Inflammatory macrophage treated with lipopolysaccharide for 4 hours (primary cell): ENCODE measurements around the gene TRIM50.
"Not testable (repeated sequence)": the region's sequence is repeated elsewhere in the genome, so short reads cannot be mapped to it uniquely, and the experiment has no call there.

Experiments used
- DNase-seq: peaks from one replicate; pipeline ENCODE4 v3.0.0-alpha.2; 2020

Gene TRIM50

GRCh38 chr7:73349763-73350162 is 21.9 kb upstream of the TRIM50 start:
- no peak for DNase-seq

GRCh38 chr7:73345951-73346350 is 18.1 kb upstream of the TRIM50 start:
- no peak for DNase-seq

- no peak for DNase-seq
Measured at GRCh38 chr7:73345538-73345937, 17.7 kb upstream of the TRIM50 start.

- DNase-seq = no peak
Measured at GRCh38 chr7:73343671-73344380, 15.9 kb upstream of the TRIM50 start.

GRCh38 chr7:73342645-73343044 is 14.8 kb upstream of the TRIM50 start:
- DNase-seq = no peak

GRCh38 chr7:73341877-73342276 is 14.0 kb upstream of the TRIM50 start:
- peak; percentile 76 for DNase-seq

GRCh38 chr7:73340514-73340913 is 12.6 kb upstream of the TRIM50 start:
- DNase-seq = no peak

GRCh38 chr7:73338321-73338720 is 10.4 kb upstream of the TRIM50 start:
- DNase-seq = no peak

- DNase-seq = no peak
Measured at GRCh38 chr7:73332447-73332846, 4.6 kb upstream of the TRIM50 start.

- DNase-seq = no peak
Measured at GRCh38 chr7:73330772-73331171, 2.9 kb upstream of the TRIM50 start.

GRCh38 chr7:73329861-73330581 is 2.1 kb upstream of the TRIM50 start:
- DNase-seq = no peak

- DNase-seq = no peak
Measured at GRCh38 chr7:73328696-73329095, 814 bp upstream of the TRIM50 start.

GRCh38 chr7:73327449-73327848 is 433 bp downstream of the TRIM50 start:
- DNase-seq = not testable (repeated sequence)

GRCh38 chr7:73325424-73325823 is 2.5 kb downstream of the TRIM50 start:
- not testable (repeated sequence) for DNase-seq

GRCh38 chr7:73324081-73324845 is 3.6 kb downstream of the TRIM50 start:
- DNase-seq = peak; percentile 29

- DNase-seq = not testable (repeated sequence)
Measured at GRCh38 chr7:73323434-73324080, 4.3 kb downstream of the TRIM50 start.

GRCh38 chr7:73320009-73320408 is 7.9 kb downstream of the TRIM50 start:
- not testable (repeated sequence) for DNase-seq

- not testable (repeated sequence) for DNase-seq
Measured at GRCh38 chr7:73319541-73319940, 8.3 kb downstream of the TRIM50 start.

GRCh38 chr7:73318656-73319204 is 9.2 kb downstream of the TRIM50 start:
- DNase-seq = not testable (repeated sequence)

- no peak for DNase-seq
Measured at GRCh38 chr7:73316521-73316920, 11.4 kb downstream of the TRIM50 start.

- DNase-seq = no peak
Measured at GRCh38 chr7:73314271-73314670, 13.6 kb downstream of the TRIM50 start.

- no peak for DNase-seq
Measured at GRCh38 chr7:73313521-73313906, 14.4 kb downstream of the TRIM50 start.
